ENCODE measurements around the gene RASD2. TPM values are rescaled to one million over a fixed set of nuclear protein-coding genes. Genes with fewer than 3 reads are reported as not detected.

Gene RASD2
- total RNA-seq, 1 experiment from 2014 or later, result 0.76 TPM

DNA sequence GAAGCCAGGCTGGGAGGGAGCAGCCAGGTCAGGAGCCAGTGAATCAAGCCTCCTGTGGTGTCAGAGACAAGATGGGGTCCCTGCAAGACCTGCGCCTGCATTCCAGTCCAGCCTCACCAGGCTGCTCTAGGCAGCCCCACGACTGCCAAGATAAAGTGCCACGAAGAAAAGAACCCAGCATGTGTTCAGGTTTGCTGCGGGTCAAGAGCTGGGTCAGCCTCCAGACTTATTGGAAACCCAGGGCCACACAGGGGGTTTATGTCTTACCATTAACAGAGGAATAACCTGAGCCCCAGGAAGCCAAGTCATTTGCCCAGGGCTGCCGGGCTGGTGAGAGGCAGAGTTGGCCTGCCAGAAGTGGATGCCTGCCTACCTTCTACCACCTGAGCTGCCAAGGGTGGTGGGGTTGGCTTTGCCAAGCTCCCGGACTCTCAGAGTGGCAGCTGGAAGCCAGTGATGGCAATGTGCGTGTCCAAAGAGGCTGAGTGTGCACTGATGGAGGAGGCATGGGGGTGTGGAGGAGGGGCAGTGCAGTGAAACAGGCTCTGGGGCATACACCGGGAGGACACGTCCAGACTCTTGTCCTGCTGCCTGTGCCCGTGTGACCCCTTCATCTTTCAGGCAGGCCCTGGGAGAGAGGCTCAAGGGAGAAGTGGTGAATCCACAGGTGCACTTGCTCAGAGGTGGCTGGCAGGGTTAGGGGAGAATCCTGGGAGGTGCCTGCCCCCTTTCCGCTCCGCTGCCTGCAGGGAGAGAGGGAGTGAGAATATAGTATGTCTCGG is 1.7 kb downstream of the RASD2 start:
- no peak for DNase-seq
- H3K36me3 ChIP-seq (replicated peaks; ENCODE audit: control insufficient read depth, insufficient read depth, low read length), result no peaks in the 10 kb centered on the region
- peaks cover 37% of the 10 kb centered on the region for H3K27me3 ChIP-seq (ENCODE audit: control insufficient read depth, insufficient read depth, low read length)
- no peak overlapping the region for H3K4me3 ChIP-seq (ENCODE audit: insufficient read depth, low read depth, low read length)

- DNase-seq, result no peak
- H3K27me3 ChIP-seq (ENCODE audit: control insufficient read depth, insufficient read depth, low read length), result peaks cover 37% of the 10 kb centered on the region
- H3K36me3 ChIP-seq (replicated peaks; ENCODE audit: control insufficient read depth, insufficient read depth, low read length), result no peaks in the 10 kb centered on the region
Observed at GRCh38 chr22:35542939-35543516, 2.4 kb downstream of the RASD2 start.

GRCh38 chr22:35543702-35544101 is 3.1 kb downstream of the RASD2 start:
- H3K4me3 ChIP-seq (ENCODE audit: insufficient read depth, low read depth, low read length), result no peak overlapping the region
- peaks cover 32% of the 10 kb centered on the region for H3K27me3 ChIP-seq (ENCODE audit: control insufficient read depth, insufficient read depth, low read length)
- H3K36me3 ChIP-seq (replicated peaks; ENCODE audit: control insufficient read depth, insufficient read depth, low read length), result no peaks in the 10 kb centered on the region
- DNase-seq, result no peak

More at GRCh38 chr22:35542939-35543516, 2.4 kb downstream of the RASD2 start:
- H3K4me3 ChIP-seq (ENCODE audit: insufficient read depth, low read depth, low read length), result no peak overlapping the region

DNA sequence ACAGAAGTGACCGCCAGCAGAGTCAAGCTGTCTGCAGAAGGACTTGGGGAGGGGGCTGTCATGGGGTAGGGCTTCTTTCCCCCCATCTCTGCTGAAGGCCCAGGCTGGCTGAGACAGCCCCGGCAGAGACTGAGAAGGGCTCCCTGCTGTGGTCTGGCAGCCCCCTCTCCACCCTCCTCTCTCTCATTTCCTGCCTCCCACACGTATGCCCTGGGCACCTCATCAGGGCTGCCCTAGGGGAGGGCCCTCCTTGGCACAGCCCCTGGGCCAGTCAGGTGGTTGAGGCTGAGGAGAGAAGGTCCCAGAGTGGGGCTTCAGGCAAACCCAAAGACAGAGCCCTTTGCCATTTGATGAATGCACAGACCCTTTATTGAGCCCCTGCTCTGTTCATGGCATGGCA is 3.6 kb downstream of the RASD2 start:
- H3K27me3 ChIP-seq (ENCODE audit: control insufficient read depth, insufficient read depth, low read length), result peaks cover 30% of the 10 kb centered on the region
- H3K36me3 ChIP-seq (replicated peaks; ENCODE audit: control insufficient read depth, insufficient read depth, low read length), result no peaks in the 10 kb centered on the region
- no peak for DNase-seq
- H3K4me3 ChIP-seq (ENCODE audit: insufficient read depth, low read depth, low read length), result no peak overlapping the region

- no peaks in the 10 kb centered on the region for H3K36me3 ChIP-seq (replicated peaks; ENCODE audit: control insufficient read depth, insufficient read depth, low read length)
- no peak overlapping the region for H3K4me3 ChIP-seq (ENCODE audit: insufficient read depth, low read depth, low read length)
- peaks cover 24% of the 10 kb centered on the region for H3K27me3 ChIP-seq (ENCODE audit: control insufficient read depth, insufficient read depth, low read length)
- no peak for DNase-seq
Observed at GRCh38 chr22:35544827-35545226, 4.2 kb downstream of the RASD2 start.

GRCh38 chr22:35546886-35547285 is 6.3 kb downstream of the RASD2 start:
- DNase-seq, result no peak
- H3K4me3 ChIP-seq (ENCODE audit: insufficient read depth, low read depth, low read length), result no peak overlapping the region
- H3K27me3 ChIP-seq (ENCODE audit: control insufficient read depth, insufficient read depth, low read length), result peaks cover 8% of the 10 kb centered on the region
- H3K36me3 ChIP-seq (replicated peaks; ENCODE audit: control insufficient read depth, insufficient read depth, low read length), result no peaks in the 10 kb centered on the region

- no peak overlapping the region for H3K4me3 ChIP-seq (ENCODE audit: insufficient read depth, low read depth, low read length)
- no peaks in the 10 kb centered on the region; the same call in 1 of the 2 replicates for H3K27me3 ChIP-seq (ENCODE audit: control insufficient read depth, insufficient read depth, low read length)
- peak; percentile 90 for DNase-seq
Observed at GRCh38 chr22:35547987-35548721, 7.5 kb downstream of the RASD2 start.

GRCh38 chr22:35548722-35549112 is 8.1 kb downstream of the RASD2 start:
- H3K4me3 ChIP-seq (ENCODE audit: insufficient read depth, low read depth, low read length), result no peak overlapping the region
- peak; percentile 73 for DNase-seq
- H3K36me3 ChIP-seq (replicated peaks; ENCODE audit: control insufficient read depth, insufficient read depth, low read length), result no peaks in the 10 kb centered on the region
- no peaks in the 10 kb centered on the region for H3K27me3 ChIP-seq (ENCODE audit: control insufficient read depth, insufficient read depth, low read length)

More at GRCh38 chr22:35547987-35548721, 7.5 kb downstream of the RASD2 start:
- H3K36me3 ChIP-seq (replicated peaks; ENCODE audit: control insufficient read depth, insufficient read depth, low read length), result no peaks in the 10 kb centered on the region

DNA sequence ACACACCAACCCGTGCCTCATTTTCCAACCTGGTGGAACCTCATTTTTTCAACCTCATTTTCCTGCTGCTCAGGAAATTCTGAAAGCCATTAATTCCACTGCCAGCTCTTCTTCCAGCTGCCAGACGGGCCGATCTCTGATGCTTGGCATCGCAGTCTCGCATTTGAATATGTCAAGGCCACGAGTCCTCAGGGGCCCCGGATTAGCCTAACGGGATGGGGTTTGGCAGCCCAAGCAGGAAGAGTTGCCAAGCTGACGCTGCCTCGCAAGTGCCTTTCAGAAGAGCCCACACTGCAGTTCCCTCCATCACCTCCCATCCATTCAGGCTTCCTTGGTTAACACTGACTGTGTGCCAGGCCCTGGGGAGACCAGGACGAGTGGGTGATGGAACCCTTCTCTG is 8.7 kb downstream of the RASD2 start:
- no peaks in the 10 kb centered on the region for H3K27me3 ChIP-seq (ENCODE audit: control insufficient read depth, insufficient read depth, low read length)
- H3K36me3 ChIP-seq (replicated peaks; ENCODE audit: control insufficient read depth, insufficient read depth, low read length), result no peaks in the 10 kb centered on the region
- H3K4me3 ChIP-seq (ENCODE audit: insufficient read depth, low read depth, low read length), result no peak overlapping the region
- no peak for DNase-seq

DNA sequence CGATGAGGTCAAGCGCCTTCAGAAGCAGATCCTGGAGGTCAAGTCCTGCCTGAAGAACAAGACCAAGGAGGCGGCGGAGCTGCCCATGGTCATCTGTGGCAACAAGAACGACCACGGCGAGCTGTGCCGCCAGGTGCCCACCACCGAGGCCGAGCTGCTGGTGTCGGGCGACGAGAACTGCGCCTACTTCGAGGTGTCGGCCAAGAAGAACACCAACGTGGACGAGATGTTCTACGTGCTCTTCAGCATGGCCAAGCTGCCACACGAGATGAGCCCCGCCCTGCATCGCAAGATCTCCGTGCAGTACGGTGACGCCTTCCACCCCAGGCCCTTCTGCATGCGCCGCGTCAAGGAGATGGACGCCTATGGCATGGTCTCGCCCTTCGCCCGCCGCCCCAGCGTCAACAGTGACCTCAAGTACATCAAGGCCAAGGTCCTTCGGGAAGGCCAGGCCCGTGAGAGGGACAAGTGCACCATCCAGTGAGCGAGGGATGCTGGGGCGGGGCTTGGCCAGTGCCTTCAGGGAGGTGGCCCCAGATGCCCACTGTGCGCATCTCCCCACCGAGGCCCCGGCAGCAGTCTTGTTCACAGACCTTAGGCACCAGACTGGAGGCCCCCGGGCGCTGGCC is 11.0 kb downstream of the RASD2 start:
- Histone ChIP-seq H3K4me3 (ENCODE audit: insufficient read depth, low read depth, low read length) (no peak overlapping the region), H3K27me3 (ENCODE audit: control insufficient read depth, insufficient read depth, low read length) (no peaks in the 10 kb centered on the region), H3K36me3 (replicated peaks; ENCODE audit: control insufficient read depth, insufficient read depth, low read length) (no peaks in the 10 kb centered on the region)
- no peak for DNase-seq

DNA sequence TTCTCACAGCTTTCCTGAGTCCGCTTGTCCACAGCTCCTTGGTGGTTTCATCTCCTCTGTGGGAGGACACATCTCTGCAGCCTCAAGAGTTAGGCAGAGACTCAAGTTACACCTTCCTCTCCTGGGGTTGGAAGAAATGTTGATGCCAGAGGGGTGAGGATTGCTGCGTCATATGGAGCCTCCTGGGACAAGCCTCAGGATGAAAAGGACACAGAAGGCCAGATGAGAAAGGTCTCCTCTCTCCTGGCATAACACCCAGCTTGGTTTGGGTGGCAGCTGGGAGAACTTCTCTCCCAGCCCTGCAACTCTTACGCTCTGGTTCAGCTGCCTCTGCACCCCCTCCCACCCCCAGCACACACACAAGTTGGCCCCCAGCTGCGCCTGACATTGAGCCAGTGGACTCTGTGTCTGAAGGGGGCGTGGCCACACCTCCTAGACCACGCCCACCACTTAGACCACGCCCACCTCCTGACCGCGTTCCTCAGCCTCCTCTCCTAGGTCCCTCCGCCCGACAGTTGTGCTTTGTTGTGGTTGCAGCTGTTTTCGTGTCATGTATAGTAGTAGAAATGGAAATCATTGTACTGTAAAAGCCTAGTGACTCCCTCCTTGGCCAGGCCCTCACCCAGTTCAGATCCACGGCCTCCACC is 11.7 kb downstream of the RASD2 start:
- H3K36me3 ChIP-seq (replicated peaks; ENCODE audit: control insufficient read depth, insufficient read depth, low read length), result no peaks in the 10 kb centered on the region
- H3K4me3 ChIP-seq (ENCODE audit: insufficient read depth, low read depth, low read length), result no peak overlapping the region
- DNase-seq, result peak; percentile 97
- H3K27me3 ChIP-seq (ENCODE audit: control insufficient read depth, insufficient read depth, low read length), result no peaks in the 10 kb centered on the region

- no peak for DNase-seq
- H3K4me3 ChIP-seq (ENCODE audit: insufficient read depth, low read depth, low read length), result no peak overlapping the region
- H3K36me3 ChIP-seq (replicated peaks; ENCODE audit: control insufficient read depth, insufficient read depth, low read length), result no peaks in the 10 kb centered on the region
- no peaks in the 10 kb centered on the region for H3K27me3 ChIP-seq (ENCODE audit: control insufficient read depth, insufficient read depth, low read length)
Observed at GRCh38 chr22:35552846-35553245, 12.2 kb downstream of the RASD2 start.

DNA sequence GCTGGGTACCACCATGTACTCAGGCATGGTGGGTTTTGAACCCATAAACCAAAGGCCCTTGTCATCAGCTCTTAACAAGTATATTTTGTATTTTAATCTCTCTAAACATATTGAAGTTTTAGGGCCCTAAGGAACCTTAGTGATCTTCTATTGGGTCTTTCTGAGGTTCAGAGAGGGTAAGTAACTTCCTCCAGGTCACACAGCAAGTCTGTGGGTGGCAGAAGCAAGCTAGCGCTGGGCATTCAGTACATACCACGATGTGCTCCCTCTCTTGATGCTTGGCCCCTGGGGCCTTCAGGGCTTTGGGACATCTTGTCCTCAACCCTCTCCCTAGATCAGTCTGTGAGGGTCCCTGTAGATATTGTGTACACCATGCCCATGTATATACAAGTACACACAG is 12.7 kb downstream of the RASD2 start:
- no peaks in the 10 kb centered on the region for H3K27me3 ChIP-seq (ENCODE audit: control insufficient read depth, insufficient read depth, low read length)
- no peak for DNase-seq
- H3K36me3 ChIP-seq (replicated peaks; ENCODE audit: control insufficient read depth, insufficient read depth, low read length), result no peaks in the 10 kb centered on the region
- H3K4me3 ChIP-seq (ENCODE audit: insufficient read depth, low read depth, low read length), result no peak overlapping the region

DNA sequence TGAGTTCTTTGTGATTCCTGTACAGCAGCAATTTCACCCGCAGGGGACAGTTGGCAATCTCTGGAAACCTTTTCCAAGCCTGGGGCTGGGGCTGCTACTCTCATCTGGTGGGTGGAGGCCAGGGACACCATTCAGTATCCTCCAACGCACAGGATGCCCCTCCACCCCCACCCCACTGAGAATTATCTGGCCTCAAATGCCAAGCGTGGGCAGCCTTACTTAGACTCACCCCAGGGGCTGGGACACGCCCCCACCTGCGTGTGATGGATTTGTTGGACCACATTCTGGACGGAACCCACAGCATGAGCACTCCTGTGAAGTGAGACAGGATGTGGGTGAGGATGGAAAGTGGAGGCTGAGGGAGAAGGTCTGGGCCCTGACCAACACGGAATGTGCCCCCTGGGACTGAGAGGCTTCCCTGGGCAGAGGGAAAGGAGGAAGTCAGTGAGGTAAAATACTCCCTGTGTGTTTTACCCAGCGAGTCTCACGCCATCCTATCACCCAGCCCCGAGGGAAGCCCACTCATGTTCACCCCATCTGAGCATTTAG is 13.7 kb downstream of the RASD2 start:
- Histone ChIP-seq H3K4me3 (ENCODE audit: insufficient read depth, low read depth, low read length) (no peak overlapping the region), H3K27me3 (ENCODE audit: control insufficient read depth, insufficient read depth, low read length) (no peaks in the 10 kb centered on the region), H3K36me3 (replicated peaks; ENCODE audit: control insufficient read depth, insufficient read depth, low read length) (no peaks in the 10 kb centered on the region)
- no peak for DNase-seq

Measured in H7 (cell line).